Choroid plexus epithelial cell (primary cell): ENCODE results near the gene CDKN2B-AS1.

Experiments used
- DNase-seq: peaks from one replicate; pipeline ENCODE4 v3.0.0-alpha.2; 2010; ENCODE audit warnings: low read depth
- H3K4me3 ChIP-seq: 2 replicates; pipeline ENCODE4 v1.5.1; 2011; ENCODE audit warnings: low read depth, mild to moderate bottlenecking, control low read depth, low read length, moderate library complexity
- CTCF ChIP-seq: conservative IDR thresholded peaks from 2 replicates; pipeline ENCODE4 v1.5.1; 2011; ENCODE audit warnings: low read depth, mild to moderate bottlenecking, control low read depth, inconsistent platforms, low read length, moderate library complexity

CDKN2B-AS1 gene

DNA sequence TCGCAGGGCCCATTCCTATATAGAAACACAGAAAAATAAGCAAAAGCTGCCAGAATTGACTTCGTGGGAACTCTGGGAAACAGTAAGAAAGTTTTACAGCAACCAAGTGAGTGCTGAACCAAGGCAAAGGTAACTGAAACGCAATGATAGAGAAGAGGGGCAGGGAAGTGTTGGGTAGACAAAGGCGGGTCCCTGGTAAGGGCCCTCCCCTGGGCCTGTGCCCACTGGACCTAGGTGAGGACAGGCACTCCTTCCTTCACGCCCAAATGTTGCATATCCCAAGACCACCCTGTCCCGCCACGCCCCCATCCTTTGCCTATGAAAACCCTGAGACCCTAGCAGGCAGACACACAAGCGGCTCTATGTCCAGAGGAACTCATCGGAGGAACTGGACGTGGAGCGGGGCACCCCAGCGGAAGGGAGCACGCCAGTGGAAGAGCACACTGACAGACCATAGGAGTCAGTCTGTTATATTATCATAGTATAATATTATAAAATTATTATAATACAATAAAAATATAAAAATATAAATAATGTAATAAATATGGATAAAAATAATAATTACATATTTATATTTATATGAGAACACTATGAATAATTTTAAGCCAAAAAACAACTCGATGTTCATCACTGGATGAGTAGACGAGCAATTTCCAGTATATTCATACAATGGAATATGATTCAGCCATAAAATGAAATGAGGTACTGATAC lies 28.3 kb upstream of the CDKN2B-AS1 start:
- no peak for DNase-seq
- no peak overlapping the region for H3K4me3 ChIP-seq
- no peak for TF ChIP-seq CTCF

DNA sequence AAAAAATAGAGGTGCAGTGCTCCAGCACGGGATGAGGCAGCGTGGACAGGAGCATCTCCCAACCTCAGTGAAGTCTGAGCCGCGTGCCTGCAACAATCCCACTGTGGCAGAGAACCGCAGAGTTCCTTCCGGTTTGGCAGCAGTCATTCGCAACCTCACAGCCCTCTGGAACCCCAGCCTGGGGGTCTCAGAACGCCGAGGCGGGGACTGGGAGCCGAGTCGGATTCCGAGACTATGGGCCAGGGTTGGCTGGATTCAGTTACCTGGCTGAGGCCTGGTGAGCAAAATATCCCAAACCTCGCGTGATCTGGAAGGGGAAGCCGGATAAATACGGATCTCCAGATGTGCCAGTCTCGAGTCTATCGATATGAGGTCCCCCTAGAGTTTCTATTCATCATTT lies 27.4 kb upstream of the CDKN2B-AS1 start:
- no peak overlapping the region for H3K4me3 ChIP-seq
- no peak for TF ChIP-seq CTCF
- DNase-seq = no peak

DNA sequence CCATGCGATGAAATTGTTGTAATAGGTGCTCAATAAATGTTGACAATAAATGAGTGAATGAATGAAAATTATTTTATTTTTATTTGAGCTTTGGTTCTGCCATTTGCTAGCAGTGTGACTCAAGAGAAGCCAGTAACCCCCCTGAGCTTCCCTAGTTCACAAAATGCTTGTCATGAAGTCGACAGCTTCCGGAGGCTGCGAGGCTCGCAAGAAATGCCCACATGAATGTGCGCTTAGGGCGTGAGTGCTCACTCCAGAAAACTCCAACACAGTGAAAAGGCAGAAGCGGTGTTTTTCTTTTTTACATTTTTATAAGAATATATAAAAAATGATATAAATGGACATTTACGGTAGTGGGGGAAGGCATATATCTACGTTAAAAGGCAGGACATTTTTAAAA lies 26.9 kb upstream of the CDKN2B-AS1 start:
- no peak for TF ChIP-seq CTCF
- no peak for DNase-seq
- no peak overlapping the region for H3K4me3 ChIP-seq

- peak; percentile 14 for TF ChIP-seq CTCF
- no peak for DNase-seq
- peak overlapping the region; percentile 39 for H3K4me3 ChIP-seq
These were observed 26.1 kb upstream of the CDKN2B-AS1 start for GRCh38 chr9:21968331-21969010.

DNA sequence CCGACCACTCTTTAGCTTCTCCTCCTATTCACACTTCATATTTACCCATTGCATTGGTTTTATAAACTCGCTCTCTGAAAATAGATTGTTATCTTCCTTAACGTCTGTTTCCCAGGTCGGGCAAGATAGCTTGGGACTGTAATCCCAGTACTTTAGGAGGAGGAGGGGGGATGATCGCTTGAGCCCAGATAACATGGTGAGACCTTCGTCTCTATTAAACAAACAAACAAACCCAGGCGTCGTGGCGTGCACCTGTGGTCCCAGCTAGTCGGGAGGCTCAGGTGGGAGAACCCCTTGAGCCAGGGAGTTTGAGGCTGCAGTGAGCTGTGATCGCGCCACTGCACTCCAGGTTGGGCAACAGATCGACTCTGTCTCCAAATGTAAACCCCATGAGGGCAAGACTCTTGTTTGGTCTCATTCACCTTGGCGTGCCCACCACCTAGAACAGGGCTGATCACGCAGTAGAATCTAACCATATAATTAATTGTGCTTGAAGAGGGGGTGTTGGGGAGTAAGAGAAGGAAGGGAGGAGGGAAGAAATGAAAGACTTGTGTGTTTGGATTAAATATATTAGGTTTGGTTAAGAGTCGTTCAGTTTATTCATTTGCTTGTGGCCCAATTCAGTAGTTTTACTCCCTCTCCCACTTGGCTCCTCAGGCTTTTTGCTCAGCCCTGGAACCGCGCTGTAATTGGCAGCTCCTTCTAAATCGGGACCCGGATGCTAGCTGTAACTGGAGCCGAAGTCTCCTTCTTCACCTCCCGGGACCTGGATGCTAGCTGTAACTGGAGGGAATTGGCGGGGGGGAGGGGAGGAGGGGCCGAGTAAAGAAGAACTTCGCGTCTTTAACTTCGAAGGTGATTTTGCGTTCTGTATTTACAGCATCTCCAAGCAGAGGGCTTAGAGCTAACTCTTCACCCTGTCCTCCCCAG lies 25.3 kb upstream of the CDKN2B-AS1 start:
- peak; percentile 74 for DNase-seq
- H3K4me3 ChIP-seq = no peak overlapping the region
- TF ChIP-seq CTCF = no peak

- H3K4me3 ChIP-seq = no peak overlapping the region
- DNase-seq = no peak
- TF ChIP-seq CTCF = no peak
These were observed 24.4 kb upstream of the CDKN2B-AS1 start for GRCh38 chr9:21969951-21970799.
